Endometrial microvascular endothelial cells (primary cell): ENCODE data around the gene GCLC. TPM values are rescaled to one million over a fixed set of nuclear protein-coding genes. Genes with fewer than 3 reads are reported as not detected.

Experiments
- in situ Hi-C: cut with HindIII; loops from 2 replicates; pipeline ENCODE4 v1.10.0; 2017; ENCODE audit warnings: low sequenced_read_pairs, low pct_unique_long_range_greater_than_20kb; ENCODE audit errors: inconsistent ontology term
- total RNA-seq: library from RNA; depleted of rRNA; stranded (reverse); fragments of >200 nt; gene quantifications from one replicate; pipeline ENCODE4 v1.2.3, GENCODE V29; 2015; ENCODE audit errors: inconsistent ontology term

GCLC gene
- total RNA-seq, 1 donor from 2014 or later = 25.9 TPM

DNA sequence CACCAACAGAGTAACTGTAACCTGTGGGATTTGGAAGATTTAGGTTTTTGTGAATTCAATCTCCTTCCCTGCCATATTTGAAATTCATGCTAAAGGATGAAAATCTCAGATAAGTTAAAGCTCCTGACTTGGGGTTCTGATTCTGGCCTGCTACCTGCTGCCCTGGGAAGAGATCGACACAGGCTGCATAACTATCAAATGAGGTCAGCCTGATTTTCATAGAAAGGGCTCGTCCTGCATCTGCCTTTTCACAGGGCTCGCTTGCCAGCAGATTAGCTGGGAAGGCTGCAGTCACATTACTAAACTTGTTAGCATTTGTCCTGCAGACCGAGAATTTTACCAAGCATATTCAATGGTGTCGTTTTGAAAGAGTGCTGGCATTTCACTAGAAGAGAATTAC lies 14.6 kb downstream of the GCLC start:
- in situ Hi-C loops = no loop called here

DNA sequence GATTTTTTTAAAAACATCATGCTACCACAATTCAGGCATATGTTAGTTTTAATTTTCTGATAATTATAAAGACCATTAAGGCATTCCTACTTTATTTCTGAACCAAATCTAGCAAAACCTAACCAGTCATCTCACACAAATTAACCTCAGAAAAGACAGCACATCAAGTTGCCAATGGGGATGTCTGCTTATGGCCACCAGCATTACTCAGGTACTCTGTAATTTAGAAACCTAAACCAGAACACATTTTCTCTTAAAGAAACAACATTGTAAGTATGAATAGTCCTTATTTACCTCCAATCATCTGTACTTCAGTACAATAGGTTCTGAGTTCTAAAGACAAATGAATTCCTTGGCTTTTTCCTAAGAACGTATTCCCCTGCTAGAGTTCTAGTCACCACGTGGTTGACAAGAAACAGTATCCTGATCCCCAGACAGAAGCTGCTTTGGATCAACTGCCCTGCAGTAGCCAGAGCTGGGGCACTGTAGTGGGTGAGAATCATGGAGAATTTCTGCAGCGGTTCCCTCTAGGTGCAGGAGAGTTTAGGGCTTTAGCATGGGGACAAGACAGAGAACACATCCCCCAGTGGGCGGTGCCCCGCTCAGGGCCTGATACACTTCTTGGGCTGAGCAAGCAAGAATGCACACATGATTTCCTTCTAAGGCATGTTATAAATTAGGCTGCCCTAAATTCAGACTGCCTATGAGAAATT lies 15.4 kb downstream of the GCLC start:
- in situ Hi-C loops = no loop called here

DNA sequence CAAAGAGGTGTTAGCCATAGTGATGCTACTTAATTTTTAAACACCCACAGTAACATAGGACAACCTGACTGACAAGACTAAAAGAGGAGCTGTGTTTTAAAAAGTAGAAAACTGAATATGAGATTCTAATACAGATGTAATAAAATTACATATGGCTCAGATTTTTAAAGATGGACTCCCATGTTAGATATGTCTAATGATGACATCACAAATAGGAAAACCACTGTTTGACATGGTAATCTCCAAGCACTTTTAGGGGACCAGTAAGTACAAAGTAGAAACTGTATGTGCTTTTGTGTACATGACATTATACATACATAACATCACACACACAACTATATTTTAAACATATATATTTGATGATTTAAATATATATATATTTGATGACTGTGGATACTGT lies 16.8 kb downstream of the GCLC start:
- in situ Hi-C loops = no loop called here

DNA sequence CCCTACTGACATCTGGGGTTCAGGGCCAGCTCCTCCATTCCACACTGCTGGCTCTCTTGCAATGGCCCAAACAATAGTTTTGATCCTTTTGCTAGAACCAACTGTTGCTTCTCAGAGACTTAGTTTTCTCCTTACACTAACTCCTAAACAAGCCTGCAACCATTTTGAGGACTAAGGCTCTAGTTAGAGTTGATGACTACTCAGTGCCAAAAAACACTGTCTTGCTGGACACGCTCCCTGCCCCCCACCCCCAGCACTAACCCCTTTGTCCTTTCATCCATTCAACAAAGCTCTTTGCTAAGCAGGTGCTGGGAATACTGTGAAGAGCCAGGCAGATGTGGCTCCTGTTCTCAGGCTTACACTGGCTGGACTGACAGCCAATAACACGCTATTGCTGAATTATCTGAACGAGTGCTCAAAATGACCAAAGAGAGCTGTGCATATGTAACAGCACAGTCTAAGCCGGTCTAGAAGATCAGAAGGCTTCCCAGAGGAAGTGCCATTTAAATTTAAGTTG lies 17.6 kb downstream of the GCLC start:
- in situ Hi-C loops = no loop called here

DNA sequence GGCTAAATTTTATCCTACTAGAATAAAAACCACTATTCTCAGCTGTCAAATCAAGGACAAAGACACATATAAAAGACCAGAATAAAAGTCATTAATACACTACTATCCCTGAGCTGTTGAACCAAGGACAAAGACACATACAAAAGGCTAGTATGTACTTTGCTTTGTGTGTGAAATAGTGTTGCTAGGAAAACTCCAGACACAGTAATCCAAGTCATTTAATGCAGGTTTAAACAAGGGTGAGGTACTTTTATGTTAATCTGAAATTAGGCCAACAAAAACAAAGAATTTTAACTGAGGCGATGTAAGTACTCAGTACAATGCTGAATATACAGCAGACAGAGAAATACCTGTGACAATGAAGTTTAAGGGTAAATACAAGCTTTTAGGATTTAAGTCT lies 18.9 kb downstream of the GCLC start:
- in situ Hi-C loops = no loop called here

DNA sequence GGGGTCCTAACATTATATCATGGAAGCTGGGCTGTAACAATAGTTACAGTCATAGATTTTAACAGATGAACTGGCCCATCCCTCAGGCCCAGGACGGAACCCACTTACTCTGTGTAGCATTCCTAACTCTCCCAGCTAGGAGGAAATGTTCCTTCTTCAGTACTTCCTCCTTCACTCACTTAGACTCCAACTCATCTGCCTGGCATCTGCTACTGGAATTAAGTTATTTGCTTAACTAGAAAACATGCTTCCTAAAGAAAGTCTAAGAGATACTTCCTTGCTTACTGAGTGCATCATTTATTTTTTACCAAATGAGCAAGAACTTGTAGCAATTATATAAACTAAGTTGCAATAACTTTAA lies 20.5 kb downstream of the GCLC start:
- in situ Hi-C loops = no loop called here

DNA sequence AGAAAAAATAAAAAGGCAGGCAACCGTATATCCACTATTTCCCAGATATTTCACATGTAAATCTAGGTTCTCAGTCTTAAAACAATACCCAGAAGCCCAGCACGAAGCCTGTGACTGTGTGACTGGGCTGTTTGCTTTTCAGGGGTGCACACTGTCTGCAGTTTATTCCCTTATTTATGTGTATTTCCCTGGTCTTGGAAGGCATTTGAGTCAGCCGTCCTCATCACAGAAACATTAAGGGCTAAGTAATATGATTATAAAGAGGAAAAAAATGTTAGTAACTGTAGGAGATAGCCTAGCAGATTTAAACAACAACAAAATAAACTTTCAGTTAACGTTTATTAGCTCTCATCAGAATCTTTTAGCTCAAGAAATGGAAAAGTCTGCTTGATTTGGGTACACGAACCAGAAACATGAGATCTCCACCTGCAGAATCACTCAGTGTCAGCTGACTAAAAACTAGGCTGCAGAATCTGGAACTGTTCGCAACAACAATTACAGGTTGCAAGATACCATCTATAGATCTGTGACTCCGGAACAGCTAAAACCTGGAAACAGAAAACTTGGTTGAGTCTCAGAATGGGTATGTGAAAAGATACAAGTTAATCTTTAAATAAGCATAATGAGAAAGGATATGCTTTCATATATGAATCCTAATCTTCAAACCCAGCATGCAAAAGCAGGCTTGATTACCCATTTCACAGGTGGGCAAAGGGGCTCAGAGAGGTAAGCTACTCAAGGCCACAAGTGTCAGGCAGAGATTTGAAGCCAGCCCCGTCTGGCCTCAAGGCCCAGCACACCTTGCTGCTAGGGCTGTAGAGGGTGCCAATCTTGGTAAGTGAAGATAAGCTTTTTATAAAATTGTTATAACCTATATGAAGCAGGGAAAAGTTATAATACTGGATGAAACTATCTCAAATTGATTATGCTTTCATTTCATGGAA lies 21.1 kb downstream of the GCLC start:
- in situ Hi-C loops = no loop called here

DNA sequence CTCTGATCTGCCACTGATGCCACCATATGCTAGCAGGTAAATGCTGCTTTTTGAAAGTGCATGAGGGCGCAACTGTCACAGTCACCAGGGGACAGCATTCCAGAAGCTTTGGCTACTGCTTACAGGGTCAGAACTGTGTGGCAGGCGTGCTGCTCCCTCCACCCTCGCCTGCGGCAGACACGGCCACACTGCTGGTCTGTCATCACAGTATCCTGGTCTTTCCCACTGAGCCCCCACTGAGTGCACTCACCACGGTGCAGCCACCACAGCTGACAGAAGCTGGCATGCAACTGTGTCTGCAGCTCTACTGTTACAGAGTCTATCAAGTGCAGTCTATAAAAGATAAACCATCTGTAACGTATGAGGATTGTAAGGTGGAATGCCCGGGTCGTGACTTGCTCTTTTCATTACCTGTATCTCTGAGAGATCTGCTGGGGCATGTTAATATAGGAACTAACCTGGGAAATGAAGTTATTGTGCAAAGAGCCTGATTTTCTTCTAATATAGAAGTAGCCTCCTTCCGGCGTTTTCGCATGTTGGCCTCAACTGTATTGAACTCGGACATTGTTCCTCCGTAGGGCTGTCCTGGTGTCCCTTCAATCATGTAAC lies 24.5 kb downstream of the GCLC start:
- in situ Hi-C loops = no loop called here

DNA sequence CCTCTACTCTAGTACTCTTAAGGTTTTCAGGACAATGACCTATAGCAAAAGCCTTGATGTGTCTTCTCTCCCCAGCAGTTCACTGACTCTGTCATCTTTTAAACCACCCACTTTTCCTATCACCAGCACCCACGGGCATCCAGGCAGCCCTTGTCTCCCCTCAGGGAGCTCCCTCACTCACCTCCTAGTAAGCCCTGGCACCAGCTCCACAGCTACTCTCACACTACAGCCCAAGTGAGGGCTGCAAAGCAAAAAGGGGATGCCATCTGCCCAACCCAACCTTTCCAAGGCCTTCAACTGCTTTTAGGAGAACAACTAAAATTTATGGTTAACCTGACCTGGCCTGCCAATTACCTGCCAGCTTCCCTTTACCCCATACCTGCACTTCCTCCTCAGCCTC lies 26.0 kb downstream of the GCLC start:
- in situ Hi-C loops = no loop called here

DNA sequence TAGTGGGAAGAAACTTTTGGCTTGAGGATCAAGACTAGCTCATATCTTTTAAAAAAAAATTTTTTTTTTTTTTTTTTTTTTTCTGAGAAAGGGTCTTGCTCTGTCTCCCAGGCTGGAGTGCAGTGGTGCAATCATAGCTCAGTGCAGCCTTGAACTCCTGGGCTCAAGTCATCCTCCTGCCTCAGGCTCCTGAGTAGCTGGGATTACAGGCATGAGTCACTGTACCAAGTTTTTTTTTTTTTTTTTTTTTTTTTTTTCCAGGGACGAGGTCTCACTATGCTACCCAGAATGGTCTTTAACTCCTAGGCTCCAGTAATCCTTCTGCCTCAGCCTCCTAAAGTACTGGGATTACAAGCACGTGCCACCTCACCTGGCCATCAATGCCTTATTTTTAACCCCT lies 27.9 kb downstream of the GCLC start:
- in situ Hi-C loops = no loop called here

DNA sequence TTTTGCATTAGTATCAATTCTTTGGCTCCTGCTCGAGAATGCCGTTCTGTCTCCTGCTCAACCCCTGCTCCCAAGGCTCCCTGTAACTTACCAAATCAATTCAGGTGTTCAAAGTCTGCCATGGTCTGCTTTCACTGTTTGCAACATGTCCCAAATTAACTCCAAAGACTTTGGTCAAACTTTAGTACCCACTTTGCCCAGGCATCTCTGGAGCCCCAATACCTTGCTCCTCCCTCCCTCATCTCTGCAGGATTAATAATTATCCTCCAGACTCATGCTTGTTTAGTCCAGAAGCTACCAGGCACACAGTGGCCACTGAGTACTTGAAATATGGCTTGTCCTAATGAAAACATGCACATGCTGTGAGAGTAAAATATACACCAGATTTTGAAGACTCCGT lies 30.2 kb downstream of the GCLC start:
- in situ Hi-C loops = no loop called here

DNA sequence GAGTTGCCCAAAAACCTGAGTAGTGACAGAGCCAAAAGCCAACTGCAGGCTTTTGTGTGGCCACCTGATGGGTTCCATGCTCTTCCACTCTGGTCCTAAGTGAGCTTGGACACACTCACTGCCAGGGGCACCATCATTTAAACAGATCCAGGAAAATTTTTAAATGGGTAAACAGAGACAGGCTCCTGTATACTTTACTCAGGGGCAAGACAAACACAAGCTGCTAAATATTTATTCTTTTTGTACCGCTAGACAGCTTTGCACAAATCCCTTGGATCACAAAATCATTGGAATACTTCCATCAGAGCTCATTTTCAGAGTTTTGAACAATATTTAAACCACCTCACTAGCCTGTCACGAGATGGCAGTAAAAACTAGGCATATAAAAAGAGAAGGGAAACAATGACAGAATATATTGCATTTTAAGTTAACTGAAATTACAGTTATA lies 31.4 kb downstream of the GCLC start:
- in situ Hi-C loops = no loop called here

DNA sequence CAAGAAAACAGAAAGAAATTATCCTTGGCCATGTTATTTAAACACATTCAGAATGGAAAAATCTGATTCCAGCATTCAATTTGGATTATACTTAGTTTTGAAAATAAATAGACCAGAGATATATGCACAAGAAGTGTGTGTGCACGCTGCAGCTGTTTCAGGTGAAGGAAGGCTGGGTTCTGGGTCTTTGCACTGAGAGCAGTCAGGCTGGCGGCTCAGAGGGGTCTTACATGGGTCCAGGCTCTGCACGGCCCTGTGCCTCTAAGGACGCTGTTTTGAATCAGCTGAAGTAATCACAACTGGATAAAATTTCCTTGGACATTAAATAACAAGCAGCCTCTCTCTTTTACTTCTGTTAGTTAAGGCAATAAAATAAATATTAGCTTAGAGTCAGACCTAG lies 31.8 kb downstream of the GCLC start:
- in situ Hi-C loops = no loop called here

DNA sequence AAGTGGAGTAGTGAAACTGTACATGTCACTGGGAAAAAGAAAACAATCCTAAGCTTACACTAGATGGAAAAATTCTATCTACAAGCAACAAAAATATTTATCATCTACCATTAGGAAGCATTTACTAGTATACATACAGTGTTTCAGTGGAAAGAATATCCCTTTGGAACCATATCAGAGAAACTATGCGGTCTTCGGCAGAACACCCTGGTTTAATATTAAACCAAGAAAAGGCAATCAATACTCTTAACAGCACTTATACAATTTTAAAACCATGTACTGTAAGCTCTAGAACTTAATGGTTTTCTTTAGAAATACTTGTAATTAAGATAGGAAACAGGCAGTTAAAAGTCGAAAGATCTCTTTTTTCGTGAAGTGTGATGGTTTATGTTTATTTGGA lies 32.3 kb downstream of the GCLC start:
- in situ Hi-C loops = no loop called here

DNA sequence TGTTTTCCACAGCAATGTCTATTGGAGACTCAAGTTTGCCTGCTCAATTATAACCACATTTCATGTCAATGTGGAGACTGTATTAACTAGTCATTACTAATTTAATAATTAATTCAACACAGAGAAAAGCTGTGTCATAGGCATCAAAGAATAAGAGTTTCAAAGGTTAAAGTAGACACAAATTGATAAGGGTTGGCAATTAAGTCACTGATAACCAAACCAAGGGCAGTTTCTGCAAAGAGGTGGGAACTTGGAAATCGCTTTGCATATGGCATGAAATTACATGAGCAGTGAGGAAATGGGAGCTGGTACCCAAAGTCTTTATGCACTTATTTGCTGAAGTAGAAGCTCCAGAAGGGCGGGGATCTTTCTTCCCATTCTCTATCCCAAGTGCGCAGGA lies 34.2 kb downstream of the GCLC start:
- in situ Hi-C loops = no loop called here

DNA sequence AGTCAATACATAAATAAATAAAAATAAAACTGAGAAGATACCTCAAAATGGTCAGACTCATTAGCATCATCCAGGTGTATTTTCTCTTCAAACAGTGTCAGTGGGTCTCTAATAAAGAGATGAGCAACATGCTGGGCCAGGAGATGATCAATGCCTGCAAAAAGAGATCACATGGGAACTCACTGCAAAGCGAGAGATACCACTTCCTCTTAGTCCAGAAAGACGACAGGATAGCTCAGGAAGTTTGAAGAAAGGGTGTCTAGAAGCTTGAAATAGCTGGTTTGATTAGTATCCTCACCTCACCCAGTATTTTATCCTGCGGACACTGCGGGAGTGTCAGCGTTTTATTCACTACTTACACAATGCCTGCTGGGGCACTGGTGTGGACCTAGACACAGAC lies 38.0 kb downstream of the GCLC start:
- in situ Hi-C loops = loop anchor here (10.0 kb wide), 1 partner anchor 202 kb away; no protein-coding TSS in a partner anchor

DNA sequence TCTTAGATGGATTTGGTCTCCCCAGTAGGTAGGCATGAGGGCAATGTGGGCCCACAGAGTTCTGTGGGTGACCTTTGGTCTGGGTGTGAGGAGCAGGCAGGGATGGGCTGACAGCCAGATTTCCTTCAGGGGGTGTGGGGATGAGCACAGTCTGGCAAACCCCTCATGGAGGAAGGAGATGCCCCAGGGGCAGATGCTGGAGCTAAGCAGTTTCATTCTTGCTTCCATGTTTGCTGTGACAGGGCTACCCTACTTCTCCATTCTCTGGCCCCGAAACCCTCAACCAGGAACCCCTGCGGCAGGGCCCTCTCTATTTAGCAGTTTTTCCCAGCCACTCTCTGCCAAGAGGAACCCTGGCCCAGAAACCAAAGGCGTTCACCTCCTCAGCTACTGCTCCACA lies 40.4 kb downstream of the GCLC start:
- in situ Hi-C loops = loop anchor here (10.0 kb wide), 1 partner anchor 200 kb away; no protein-coding TSS in a partner anchor

DNA sequence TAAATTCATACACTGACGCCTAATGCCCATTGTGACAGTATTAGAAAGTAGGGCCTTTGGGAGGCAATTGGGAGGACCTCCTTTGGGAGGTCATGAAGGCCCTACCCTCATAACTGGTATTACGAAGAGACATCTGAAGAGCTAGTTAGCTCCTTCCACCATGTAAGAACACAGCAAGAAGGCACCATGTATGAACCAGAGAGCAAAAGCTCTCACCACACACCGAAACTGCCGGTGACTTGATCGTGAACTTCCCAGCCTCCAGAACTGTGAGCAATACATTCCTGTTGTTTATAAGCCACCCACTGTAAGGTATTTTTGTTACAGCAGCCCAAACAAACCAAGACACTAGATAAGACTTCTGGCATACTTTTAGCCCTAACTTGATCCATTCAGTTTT lies 41.8 kb downstream of the GCLC start:
- in situ Hi-C loops = loop anchor here (10.0 kb wide), 1 partner anchor 198 kb away; no protein-coding TSS in a partner anchor

DNA sequence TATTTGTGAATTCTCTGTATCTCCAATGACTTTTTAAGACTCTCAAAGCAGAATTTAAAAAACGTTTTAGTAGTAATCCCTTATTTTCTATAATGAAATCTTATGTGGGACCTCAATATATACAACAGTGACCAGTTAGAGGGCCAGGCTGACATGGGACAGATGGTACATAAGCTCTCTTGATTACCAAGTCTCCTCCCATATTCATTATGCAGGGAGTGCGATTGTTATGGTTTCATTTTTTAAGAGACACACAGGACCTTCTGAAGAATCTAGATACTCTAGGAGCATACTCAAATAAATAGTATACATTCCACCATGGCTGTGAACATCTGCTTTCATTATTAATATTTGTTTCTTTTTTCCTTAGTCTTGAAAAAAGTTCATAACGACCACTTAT lies 43.5 kb downstream of the GCLC start:
- in situ Hi-C loops = loop anchor here (10.0 kb wide), 1 partner anchor 197 kb away; no protein-coding TSS in a partner anchor
